ENCODE results near the gene PRLR. TPM values are rescaled to one million over a fixed set of nuclear protein-coding genes. Genes with fewer than 3 reads are reported as not detected.

PRLR gene
- total RNA-seq, 2 experiments from 2014 or later, result 0.03 TPM; not detected in 1

DNA sequence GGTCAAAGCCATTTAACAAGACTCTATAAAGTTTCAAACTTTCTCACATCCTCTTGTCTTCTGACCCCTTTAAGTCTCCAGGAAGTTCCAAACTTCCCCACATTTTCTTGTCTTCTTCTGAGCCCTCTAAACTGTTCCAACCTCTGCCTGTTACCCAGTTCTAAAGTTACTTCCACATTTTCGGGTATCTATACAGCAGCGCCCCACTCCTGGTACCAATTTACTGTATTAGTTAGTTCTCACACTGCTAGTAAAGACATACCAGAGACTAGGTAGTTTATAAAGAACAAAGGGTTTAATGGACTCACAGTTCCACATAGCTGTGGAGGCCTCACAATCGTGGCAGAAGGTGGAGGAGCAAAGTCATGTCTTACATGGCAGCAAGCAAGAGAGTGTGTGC is 23.3 kb upstream of the PRLR start:
- Histone ChIP-seq H3K4me1 (ENCODE audit: insufficient read depth, low read length) (no peaks in the 10 kb centered on the region), H3K4me3 (ENCODE audit: low read length) (no peak overlapping the region), H3K27me3 (ENCODE audit: control insufficient read depth in 1 of 2, insufficient read depth in 2 of 2, low read length in 2 of 2) (no peaks in the 10 kb centered on the region), H3K9me3 (ENCODE audit: control insufficient read depth in 1 of 2, insufficient read depth in 1 of 2, low read length in 2 of 2) (peaks cover 7 to 8% of the 10 kb centered on the region in 2 experiments), H3K36me3 (ENCODE audit: insufficient read depth, low read length) (no peaks in the 10 kb centered on the region), H3K27ac (ENCODE audit: low read depth in 1 of 2, low read length in 2 of 2) (no peak overlapping the region)
- H3K4me1 Mint-ChIP-seq (ENCODE audit: low read depth), result peaks cover 7% of the 10 kb centered on the region
- no peak overlapping the region for H3K27ac Mint-ChIP-seq
- no peaks in the 10 kb centered on the region for H3K36me3 Mint-ChIP-seq (ENCODE audit: low read depth)
- no peak for DNase-seq
- intact Hi-C loops (cut with DNase I, micrococcal nuclease), result no loop called here
- TF ChIP-seq, protein P1, sequence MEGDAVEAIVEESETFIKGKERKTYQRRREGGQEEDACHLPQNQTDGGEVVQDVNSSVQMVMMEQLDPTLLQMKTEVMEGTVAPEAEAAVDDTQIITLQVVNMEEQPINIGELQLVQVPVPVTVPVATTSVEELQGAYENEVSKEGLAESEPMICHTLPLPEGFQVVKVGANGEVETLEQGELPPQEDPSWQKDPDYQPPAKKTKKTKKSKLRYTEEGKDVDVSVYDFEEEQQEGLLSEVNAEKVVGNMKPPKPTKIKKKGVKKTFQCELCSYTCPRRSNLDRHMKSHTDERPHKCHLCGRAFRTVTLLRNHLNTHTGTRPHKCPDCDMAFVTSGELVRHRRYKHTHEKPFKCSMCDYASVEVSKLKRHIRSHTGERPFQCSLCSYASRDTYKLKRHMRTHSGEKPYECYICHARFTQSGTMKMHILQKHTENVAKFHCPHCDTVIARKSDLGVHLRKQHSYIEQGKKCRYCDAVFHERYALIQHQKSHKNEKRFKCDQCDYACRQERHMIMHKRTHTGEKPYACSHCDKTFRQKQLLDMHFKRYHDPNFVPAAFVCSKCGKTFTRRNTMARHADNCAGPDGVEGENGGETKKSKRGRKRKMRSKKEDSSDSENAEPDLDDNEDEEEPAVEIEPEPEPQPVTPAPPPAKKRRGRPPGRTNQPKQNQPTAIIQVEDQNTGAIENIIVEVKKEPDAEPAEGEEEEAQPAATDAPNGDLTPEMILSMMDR (IDR thresholded peaks at IDR 0.05), result no peak
- ChIA-PET POLR2A (no interaction called here), CTCF (no interaction called here)
- H3K27me3 Mint-ChIP-seq, result no peaks in the 10 kb centered on the region
- peaks cover 11% of the 10 kb centered on the region for H3K9me3 Mint-ChIP-seq
- no peak overlapping the region for H3K4me3 Mint-ChIP-seq
- no peak for ATAC-seq (ENCODE audit: poor library complexity)

DNA sequence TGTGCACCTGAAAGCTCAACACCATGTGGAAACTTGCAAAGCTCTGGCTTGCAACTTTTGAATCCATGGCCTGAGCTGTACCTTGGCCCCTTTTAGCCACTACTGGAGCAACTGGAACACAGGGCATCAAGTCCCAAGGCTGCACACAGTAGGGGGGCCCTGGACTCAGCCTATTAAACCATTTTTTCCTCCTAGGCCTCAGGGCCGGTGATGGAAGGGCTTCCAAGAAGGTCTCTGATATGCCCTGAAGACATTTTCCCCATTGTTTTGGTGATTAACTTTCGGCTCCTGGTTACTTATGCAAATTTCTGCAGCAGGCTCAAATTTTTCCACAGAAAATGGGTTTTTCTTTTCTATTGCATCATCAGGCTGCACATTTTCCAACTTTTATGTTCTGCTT is 22.7 kb upstream of the PRLR start:
- Histone ChIP-seq H3K9me3 (ENCODE audit: control insufficient read depth in 1 of 2, insufficient read depth in 1 of 2, low read length in 2 of 2) (peaks cover 7 to 8% of the 10 kb centered on the region in 2 experiments), H3K27me3 (ENCODE audit: control insufficient read depth in 1 of 2, insufficient read depth in 2 of 2, low read length in 2 of 2) (no peaks in the 10 kb centered on the region), H3K4me1 (ENCODE audit: insufficient read depth, low read length) (no peaks in the 10 kb centered on the region), H3K27ac (ENCODE audit: low read depth in 1 of 2, low read length in 2 of 2) (no peak overlapping the region), H3K36me3 (ENCODE audit: insufficient read depth, low read length) (no peaks in the 10 kb centered on the region), H3K4me3 (ENCODE audit: low read length) (no peak overlapping the region)
- DNase-seq (no peak), ATAC-seq (ENCODE audit: poor library complexity) (no peak)
- Mint-ChIP-seq H3K36me3 (ENCODE audit: low read depth) (no peaks in the 10 kb centered on the region), H3K27me3 (peaks cover 2% of the 10 kb centered on the region), H3K9me3 (peaks cover 11% of the 10 kb centered on the region), H3K4me3 (no peak overlapping the region), H3K27ac (no peak overlapping the region), H3K4me1 (ENCODE audit: low read depth) (peaks cover 7% of the 10 kb centered on the region)
- ChIA-PET POLR2A (no interaction called here), CTCF (no interaction called here)
- intact Hi-C loops (cut with DNase I, micrococcal nuclease), result no loop called here
- TF ChIP-seq, protein P1 (IDR thresholded peaks at IDR 0.05), result no peak

DNA sequence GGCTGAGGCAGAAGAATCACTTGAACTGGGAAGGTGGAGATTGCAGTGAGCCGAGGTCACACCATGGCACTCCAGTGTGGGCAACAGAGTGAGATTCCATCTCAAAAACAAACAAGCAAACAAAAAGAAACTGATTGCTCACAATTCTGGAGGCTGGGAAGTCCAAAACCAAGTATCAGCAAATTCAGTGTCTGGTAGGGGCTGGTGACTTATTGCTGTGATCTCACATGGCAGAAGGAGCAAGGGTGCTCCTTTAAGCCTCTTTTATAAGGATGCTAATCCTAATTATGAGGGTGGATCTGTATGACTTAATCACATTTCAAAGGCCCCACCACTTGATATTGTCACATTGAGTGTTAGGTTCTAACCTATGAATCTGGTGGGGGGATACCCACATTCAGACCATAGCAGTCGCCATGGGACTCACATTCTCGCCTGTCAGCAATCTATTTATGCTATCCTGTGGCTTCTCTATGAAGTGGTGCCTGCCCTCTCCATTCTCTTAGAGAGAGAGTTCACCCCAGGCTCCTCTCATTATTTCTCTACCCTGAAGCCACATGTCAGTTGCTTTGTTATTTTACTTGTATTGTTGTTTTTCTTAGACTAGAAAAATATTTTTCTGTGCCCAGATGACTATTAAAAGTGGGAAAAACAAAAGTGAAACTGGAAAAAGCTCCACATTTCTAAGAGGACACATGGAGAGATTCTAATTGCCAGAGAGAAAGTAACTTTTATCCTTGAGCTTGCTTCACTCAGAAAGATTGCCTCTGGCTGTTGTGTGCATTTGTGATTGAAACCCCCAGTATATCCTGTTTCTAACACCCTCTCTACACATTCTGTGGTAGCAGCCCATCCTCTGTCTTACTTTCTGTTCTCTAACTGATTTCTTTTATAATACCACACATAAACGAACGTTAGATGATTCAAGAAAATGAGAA is 18.8 kb upstream of the PRLR start:
- Mint-ChIP-seq H3K4me1 (ENCODE audit: low read depth) (peaks cover 7% of the 10 kb centered on the region), H3K4me3 (no peak overlapping the region), H3K36me3 (ENCODE audit: low read depth) (no peaks in the 10 kb centered on the region), H3K9me3 (peaks cover 6% of the 10 kb centered on the region), H3K27me3 (peaks cover 14% of the 10 kb centered on the region), H3K27ac (no peak overlapping the region)
- POLR2A ChIA-PET, result no interaction called here
- TF ChIP-seq, protein P1 (IDR thresholded peaks at IDR 0.05), result no peak
- intact Hi-C loops (cut with DNase I, micrococcal nuclease), result no loop called here
- ATAC-seq (ENCODE audit: poor library complexity), result no peak
- no peak overlapping the region for H3K4me3 ChIP-seq (ENCODE audit: low read length)
- CTCF ChIA-PET, result no interaction called here
- H3K4me1 ChIP-seq (ENCODE audit: insufficient read depth, low read length), result no peaks in the 10 kb centered on the region
- DNase-seq, result no peak
- no peak overlapping the region for H3K27ac ChIP-seq (ENCODE audit: low read depth in 1 of 2, low read length in 2 of 2)
- H3K27me3 ChIP-seq (ENCODE audit: control insufficient read depth in 1 of 2, insufficient read depth in 2 of 2, low read length in 2 of 2), result peaks cover 0 to 9% of the 10 kb centered on the region in 2 experiments
- no peaks in the 10 kb centered on the region for H3K36me3 ChIP-seq (ENCODE audit: insufficient read depth, low read length)
- H3K9me3 ChIP-seq (ENCODE audit: control insufficient read depth in 1 of 2, insufficient read depth in 1 of 2, low read length in 2 of 2), result peaks cover 7 to 8% of the 10 kb centered on the region in 2 experiments
